ENCODE data around the gene TPD52L1. TPM values are rescaled to one million over a fixed set of nuclear protein-coding genes. Genes with fewer than 3 reads are reported as not detected.
A peak's percentile ranks its signal among the peaks of the same experiment; 100 is the strongest.

TPD52L1 gene
- total and polyA plus RNA-seq, 2 of the 4 experiments (the other 2 are of a cell fraction): 10.2 to 13.5 TPM

- H3K23ac ChIP-seq (ENCODE audit: low read depth, low read length): no peak overlapping the region
- no peaks in the 10 kb centered on the region for H3K36me3 ChIP-seq (ENCODE audit: control insufficient read depth, insufficient read depth, low read length)
- H2BK120ac ChIP-seq (ENCODE audit: low read depth, low read length): peak overlapping the region; percentile 16; the same call in 1 of the 2 replicates
- no peaks in the 10 kb centered on the region for H3K79me1 ChIP-seq (ENCODE audit: low read depth in 1 of 2, low read length in 2 of 2)
- H2AK9ac ChIP-seq (replicated peaks; ENCODE audit: low read depth, low read length, poor library complexity): no peak overlapping the region
- no peaks in the 10 kb centered on the region for H3K27me3 ChIP-seq (ENCODE audit: control insufficient read depth, insufficient read depth, low read length)
- H3K18ac ChIP-seq (ENCODE audit: low read depth, low read length): peak overlapping the region; percentile 37; the same call in 1 of the 2 replicates
- dilution Hi-C loops (cut with HindIII; ENCODE audit: low sequenced_read_pairs, unreplicated experiment): no loop called here
- H2BK20ac ChIP-seq (ENCODE audit: low read depth, low read length): peak overlapping the region; percentile 72
- H4K91ac ChIP-seq (ENCODE audit: insufficient read depth, low read depth, low read length): peak overlapping the region; percentile 71; the same call in 1 of the 2 replicates
- H4K8ac ChIP-seq (ENCODE audit: low read depth in 2 of 2, low read length in 2 of 2): peak overlapping the region in 1 of 2 experiments; percentile 13; a peak in 1 of 4 replicates
- no CpG with 5 or more reads among the region's 1 CpG for WGBS, 2 experiments (ENCODE audit: extremely low coverage in 2 of 2, insufficient read length in 1 of 2)
- intact Hi-C loops (cut with micrococcal nuclease): no loop called here
- no TSS peak for BruUV-seq (replicated peaks)
- ATAC-seq (ENCODE audit: low read depth) (no peak), DNase-seq (no peak)
- in situ Hi-C loops (cut with MboI; ENCODE audit: low sequenced_read_pairs): no loop called here
- no peak overlapping the region for H3K4me3 ChIP-seq (ENCODE audit: insufficient read depth, low read depth, low read length)
- no peaks in the 10 kb centered on the region for H4K20me1 ChIP-seq (ENCODE audit: insufficient read depth, low read length)
- no peak overlapping the region for H3K27ac ChIP-seq (ENCODE audit: insufficient read depth, low read length)
- POLR2A ChIA-PET (ENCODE audit: unreplicated experiment): no interaction called here
- H2AK5ac ChIP-seq (ENCODE audit: low read depth, low read length): peak overlapping the region; percentile 2
- TF ChIP-seq USF2 (IDR thresholded peaks at IDR 0.05; ENCODE audit: low read depth, low read length) (no peak), ELK1 (IDR thresholded peaks at IDR 0.05; ENCODE audit: borderline replicate concordance, low read depth, low read length) (no peak), RFX5 (IDR thresholded peaks at IDR 0.05; ENCODE audit: low read depth, low read length) (no peak), FOS (IDR thresholded peaks at IDR 0.05; ENCODE audit: low read depth, low read length) (no peak), CTCF (conservative IDR thresholded peaks at IDR 0.05; ENCODE audit: low read depth, low read length) (no peak), MAZ (IDR thresholded peaks at IDR 0.05; ENCODE audit: borderline replicate concordance, low read depth, low read length) (no peak), MXI1 (IDR thresholded peaks at IDR 0.05; ENCODE audit: borderline replicate concordance, low read depth, low read length) (no peak), RAD21 (IDR thresholded peaks at IDR 0.05; ENCODE audit: low read length) (no peak), CEBPB (IDR thresholded peaks at IDR 0.05; ENCODE audit: low read depth, low read length) (no peak), SMC3 (IDR thresholded peaks at IDR 0.05; ENCODE audit: low read depth, low read length) (no peak), CHD1 (IDR thresholded peaks at IDR 0.05; ENCODE audit: low read depth, low read length) (no peak), NFE2L2 (IDR thresholded peaks at IDR 0.05; ENCODE audit: low read depth, low read length) (no peak), RCOR1 (IDR thresholded peaks at IDR 0.05; ENCODE audit: insufficient replicate concordance, low read length) (no peak)
- H2BK5ac ChIP-seq (ENCODE audit: low read depth, low read length, poor library complexity, severe bottlenecking): peak overlapping the region; percentile 5
- no peaks in the 10 kb centered on the region for H3K9me3 ChIP-seq (ENCODE audit: control insufficient read depth, insufficient read depth, low read length)
- H4K5ac ChIP-seq (ENCODE audit: low read depth, low read length): peak overlapping the region; percentile 79; the same call in 1 of the 2 replicates
- no peak overlapping the region for H3K14ac ChIP-seq (replicated peaks; ENCODE audit: low read depth, low read length)
- CTCF ChIA-PET: no interaction called here
- no peak overlapping the region for H3K9ac ChIP-seq (ENCODE audit: low read depth, low read length)
- H3K56ac ChIP-seq (ENCODE audit: extremely low read depth, insufficient read depth, low read length): no peak overlapping the region
- H3K4me2 ChIP-seq (ENCODE audit: low read depth, low read length): no peak overlapping the region
- peak overlapping the region; percentile 60; the same call in 1 of the 3 replicates for H2BK15ac ChIP-seq (ENCODE audit: low read depth, low read length)
- H3K9me1 ChIP-seq (ENCODE audit: insufficient read depth, low read length): no peaks in the 10 kb centered on the region; the same call in 1 of the 2 replicates
- H3K4me1 ChIP-seq (ENCODE audit: control insufficient read depth, insufficient read depth, low read length): peaks cover 11% of the 10 kb centered on the region
- no peak overlapping the region for H2AFZ ChIP-seq (replicated peaks; ENCODE audit: low read length, poor library complexity)
- no peak overlapping the region; the same call in 1 of the 2 replicates for H3K4ac ChIP-seq (ENCODE audit: low read depth, low read length)
Measured at GRCh38 chr6:125231133-125231532, 77.6 kb downstream of the TPD52L1 start.

Measured in IMR-90 (cell line).